ENCODE results near the gene ZBTB42. TPM values are rescaled to one million over a fixed set of nuclear protein-coding genes. Genes with fewer than 3 reads are reported as not detected.

ZBTB42 gene
- total and polyA plus RNA-seq, 3 donors from 2014 or later: 6.1 to 8.4 (median 7.1) TPM

DNA sequence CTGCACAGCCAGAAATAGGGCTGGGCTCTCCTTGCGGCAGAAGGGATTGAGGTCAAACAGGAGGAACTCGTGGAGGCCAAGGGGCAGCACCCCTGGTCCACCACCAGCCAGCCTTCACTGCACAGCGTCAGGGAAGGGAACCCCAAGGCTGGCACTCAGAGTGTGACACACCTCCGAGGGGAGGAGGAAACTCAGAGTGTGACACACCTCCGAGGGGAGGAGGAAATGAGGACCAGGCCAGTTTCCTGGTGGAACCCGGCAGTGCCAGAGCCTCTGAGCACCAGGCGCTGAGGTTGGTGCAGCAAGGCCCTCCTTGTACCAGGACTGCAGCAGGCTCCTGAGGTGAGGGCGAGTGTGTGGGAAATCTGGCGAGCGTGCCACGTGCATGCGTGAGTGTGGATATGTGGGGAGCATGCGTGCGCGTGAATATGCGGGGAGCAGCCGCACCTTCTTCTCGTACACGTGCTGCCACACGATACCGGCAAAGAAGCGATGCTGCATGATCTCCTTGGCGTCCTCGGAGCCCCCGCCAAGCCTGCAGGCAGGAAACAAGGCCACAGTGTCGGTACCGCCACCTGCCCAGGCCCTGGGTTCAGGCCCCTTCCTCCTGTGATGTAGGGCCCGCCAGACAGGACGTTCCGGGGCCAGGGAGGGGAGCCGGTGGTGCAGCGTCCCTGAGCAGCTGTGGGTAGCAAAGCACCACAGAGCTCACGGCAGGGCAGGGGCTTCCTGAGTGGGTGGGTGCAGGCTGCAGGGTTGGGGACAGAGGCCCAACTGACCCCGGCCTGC, 28.8 kb upstream of the ZBTB42 start:
- no peak overlapping the region for H3K27ac ChIP-seq
- no peak for DNase-seq
- H3K9me3 ChIP-seq: no peaks in the 10 kb centered on the region
- H3K4me1 ChIP-seq: peaks cover 11% of the 10 kb centered on the region
- H3K4me3 ChIP-seq: no peak overlapping the region
- intact Hi-C loops (cut with DNase I; ENCODE audit: low total_unique reads): no loop called here
- no peaks in the 10 kb centered on the region for H3K36me3 ChIP-seq (ENCODE audit: low read depth, missing control alignments)
- WGBS, 2 donors: 91 to 92% methylated on average over 27 to 34 of the region's 34 CpGs
- TF ChIP-seq POLR2A (IDR thresholded peaks at IDR 0.05): no peak
- TF ChIP-seq, protein P1, sequence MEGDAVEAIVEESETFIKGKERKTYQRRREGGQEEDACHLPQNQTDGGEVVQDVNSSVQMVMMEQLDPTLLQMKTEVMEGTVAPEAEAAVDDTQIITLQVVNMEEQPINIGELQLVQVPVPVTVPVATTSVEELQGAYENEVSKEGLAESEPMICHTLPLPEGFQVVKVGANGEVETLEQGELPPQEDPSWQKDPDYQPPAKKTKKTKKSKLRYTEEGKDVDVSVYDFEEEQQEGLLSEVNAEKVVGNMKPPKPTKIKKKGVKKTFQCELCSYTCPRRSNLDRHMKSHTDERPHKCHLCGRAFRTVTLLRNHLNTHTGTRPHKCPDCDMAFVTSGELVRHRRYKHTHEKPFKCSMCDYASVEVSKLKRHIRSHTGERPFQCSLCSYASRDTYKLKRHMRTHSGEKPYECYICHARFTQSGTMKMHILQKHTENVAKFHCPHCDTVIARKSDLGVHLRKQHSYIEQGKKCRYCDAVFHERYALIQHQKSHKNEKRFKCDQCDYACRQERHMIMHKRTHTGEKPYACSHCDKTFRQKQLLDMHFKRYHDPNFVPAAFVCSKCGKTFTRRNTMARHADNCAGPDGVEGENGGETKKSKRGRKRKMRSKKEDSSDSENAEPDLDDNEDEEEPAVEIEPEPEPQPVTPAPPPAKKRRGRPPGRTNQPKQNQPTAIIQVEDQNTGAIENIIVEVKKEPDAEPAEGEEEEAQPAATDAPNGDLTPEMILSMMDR (IDR thresholded peaks at IDR 0.05): no peak
- no peaks in the 10 kb centered on the region for H3K27me3 ChIP-seq

DNA sequence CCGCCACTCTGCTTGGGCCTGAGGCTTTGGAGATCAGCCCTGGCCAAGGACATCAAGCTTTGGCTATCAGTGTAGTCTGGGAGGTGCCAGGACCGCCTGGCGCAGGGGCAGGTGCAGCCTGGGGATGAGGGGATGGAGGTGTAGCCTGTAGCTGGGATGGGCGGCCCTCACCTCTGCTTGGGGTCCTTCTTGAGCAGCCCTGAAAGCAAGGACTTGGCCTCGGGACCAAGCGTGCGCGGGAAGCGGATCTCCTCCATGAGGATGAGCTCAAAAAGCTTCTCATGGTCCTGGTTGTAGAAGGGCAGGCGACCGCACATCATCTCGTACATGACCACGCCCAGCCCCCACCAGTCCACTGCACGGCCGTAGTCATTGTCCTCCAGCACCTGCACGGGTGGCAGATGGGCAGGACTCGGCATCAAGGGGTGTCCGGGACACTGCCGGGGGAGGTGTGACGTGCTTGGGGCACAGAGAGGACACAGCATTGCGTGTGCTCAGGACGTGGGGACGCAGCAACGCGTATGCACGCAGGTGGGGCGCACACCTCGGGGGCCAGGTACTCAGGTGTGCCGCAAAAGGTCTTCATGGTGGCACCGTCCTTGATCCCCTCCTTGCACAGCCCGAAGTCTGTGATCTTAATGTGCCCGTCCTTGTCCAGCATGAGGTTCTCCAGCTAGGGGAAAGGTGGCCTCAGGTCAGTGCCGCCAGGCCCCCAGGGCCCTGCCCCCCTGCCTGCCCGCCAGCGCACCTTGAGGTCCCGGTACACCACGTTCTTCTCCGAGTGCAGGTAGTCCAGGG, 28.0 kb upstream of the ZBTB42 start:
- WGBS, 2 donors: 90 to 94% methylated on average over 12 to 38 of the region's 38 CpGs
- H3K4me1 ChIP-seq: peaks cover 11% of the 10 kb centered on the region
- H3K4me3 ChIP-seq: no peak overlapping the region
- intact Hi-C loops (cut with DNase I; ENCODE audit: low total_unique reads): no loop called here
- H3K27ac ChIP-seq: no peak overlapping the region
- no peak for DNase-seq
- no peaks in the 10 kb centered on the region for H3K36me3 ChIP-seq (ENCODE audit: low read depth, missing control alignments)
- TF ChIP-seq POLR2A (IDR thresholded peaks at IDR 0.05): no peak
- TF ChIP-seq, protein P1 (IDR thresholded peaks at IDR 0.05): no peak
- H3K9me3 ChIP-seq: no peaks in the 10 kb centered on the region
- no peaks in the 10 kb centered on the region for H3K27me3 ChIP-seq

- WGBS, 2 donors: 90 to 91% methylated on average over 29 to 46 of the region's 46 CpGs
- intact Hi-C loops (cut with DNase I; ENCODE audit: low total_unique reads): no loop called here
- H3K36me3 ChIP-seq (ENCODE audit: low read depth, missing control alignments): no peaks in the 10 kb centered on the region
- no peaks in the 10 kb centered on the region for H3K27me3 ChIP-seq
- no peak overlapping the region for H3K4me3 ChIP-seq
- TF ChIP-seq POLR2A (IDR thresholded peaks at IDR 0.05): no peak
- TF ChIP-seq, protein P1 (IDR thresholded peaks at IDR 0.05): no peak
- DNase-seq: no peak
- no peak overlapping the region for H3K27ac ChIP-seq
- H3K4me1 ChIP-seq: peaks cover 3% of the 10 kb centered on the region
- H3K9me3 ChIP-seq: no peaks in the 10 kb centered on the region
Observed at GRCh38 chr14:104773505-104774452, 27.1 kb upstream of the ZBTB42 start.

- 89 to 93% methylated on average over 11 to 20 of the region's 20 CpGs for WGBS, 2 donors
- H3K36me3 ChIP-seq (ENCODE audit: low read depth, missing control alignments): no peaks in the 10 kb centered on the region
- no peaks in the 10 kb centered on the region for H3K4me1 ChIP-seq
- H3K4me3 ChIP-seq: no peak overlapping the region
- no peaks in the 10 kb centered on the region for H3K9me3 ChIP-seq
- TF ChIP-seq, protein P1 (IDR thresholded peaks at IDR 0.05): no peak
- TF ChIP-seq POLR2A (IDR thresholded peaks at IDR 0.05): no peak
- no peaks in the 10 kb centered on the region for H3K27me3 ChIP-seq
- DNase-seq: no peak
- no peak overlapping the region for H3K27ac ChIP-seq
- intact Hi-C loops (cut with DNase I; ENCODE audit: low total_unique reads): loop anchor here (5.0 kb wide), 1 partner anchor 53 kb away; no protein-coding TSS in a partner anchor
Observed at GRCh38 chr14:104774453-104775072, 26.3 kb upstream of the ZBTB42 start.
